Activated CD4-positive, alpha-beta T cell treated with anti-CD3 and anti-CD28 coated beads for 36 hours (primary cell): ENCODE results near the gene RFX7. TPM values are rescaled to one million over a fixed set of nuclear protein-coding genes. Genes with fewer than 3 reads are reported as not detected.
"Not testable (repeated sequence)": the region's sequence is repeated elsewhere in the genome, so short reads cannot be mapped to it uniquely, and the experiment has no call there.

Source experiments
- ATAC-seq: fragments of 200-7000 bp; cut with Tn5 transposase; one replicate; pipeline ENCODE4 v1.10.0; 2021; ENCODE audit warnings: mild to moderate bottlenecking, moderate library complexity
- CTCF ChIA-PET: fragments of 350-600 bp; sonication (Branson Sonifier 250); formaldehyde crosslinking; loops from one replicate; lab custom pipeline; 2021; ENCODE audit warnings: antibody characterized with exemption; lab: Charles Lee
- POLR2A ChIA-PET: fragments of 350-600 bp; sonication (Branson Sonifier 250); formaldehyde crosslinking; loops from one replicate; lab custom pipeline; 2021; ENCODE audit warnings: antibody characterized with exemption, inconsistent platforms; lab: Charles Lee
- DNase-seq: peaks from one replicate; pipeline ENCODE4 v3.0.0-alpha.2; 2020
- H3K27ac Mint-ChIP-seq: one replicate; pipeline ENCODE4 v1.8.0; 2021; ENCODE audit warnings: mixed read lengths
- H3K27me3 Mint-ChIP-seq: one replicate; pipeline ENCODE4 v1.8.0; 2021; ENCODE audit warnings: mixed read lengths
- H3K36me3 Mint-ChIP-seq: one replicate; pipeline ENCODE4 v1.8.0; 2021; ENCODE audit warnings: low read depth, mixed read lengths
- H3K4me1 Mint-ChIP-seq: one replicate; pipeline ENCODE4 v1.8.0; 2021; ENCODE audit warnings: mixed read lengths
- H3K4me3 Mint-ChIP-seq: one replicate; pipeline ENCODE4 v1.8.0; 2021; ENCODE audit warnings: mild to moderate bottlenecking, moderate library complexity, mixed read lengths
- H3K9me3 Mint-ChIP-seq: one replicate; pipeline ENCODE4 v1.8.0; 2021; ENCODE audit warnings: low read depth, mixed read lengths
- intact Hi-C, 2 experiments: fragments of 100-400 bp; cut with DNase I in 1 of 2; cut with micrococcal nuclease in 1 of 2; formaldehyde crosslinking; loops; one replicate each; pipeline versions ENCODE4 v1.14.2 to v1.15.1; 2022 to 2024; cut with DNase I, micrococcal nuclease
- total RNA-seq, 2 experiments: library from RNA; stranded (reverse); gene quantifications; one replicate each; pipeline ENCODE4 v1.2.3, GENCODE V29; 2021

The RFX7 gene
- total RNA-seq, result 10 to 100 TPM; 24.0 to 31.4 TPM

GRCh38 chr15:56243163-56244037 is at the start of gene RFX7:
TSS of gene RFX7 (minus strand) at chr15:56243879. CDS start at chr15:56243285, 594 bp downstream.
- intact Hi-C loops, result loop anchor here (2.0 to 10.0 kb wide), 7 partner anchors 36 to 641 kb away; partner anchors contain the start of genes NEDD4 (in 1 of the 2) and ZNF280D (in 1 of the 2)
- Mint-ChIP-seq H3K27ac (peak within 1 kb of the TSS; percentile 96), H3K4me1 (peaks cover 32% of the 10 kb centered on the region), H3K27me3 (no peaks in the 10 kb centered on the region), H3K9me3 (peaks cover 1% of the 10 kb centered on the region), H3K36me3 (peaks cover 7% of the 10 kb centered on the region), H3K4me3 (peak within 1 kb of the TSS; percentile 80)
- ATAC-seq, result peak; percentile 59
- CTCF ChIA-PET, result interaction anchor here (0.6 to 2.8 kb wide), 3 partner anchors 36 to 1050 kb away, joined by 3 to 8 read pairs (median 4); no protein-coding TSS in a partner anchor
- POLR2A ChIA-PET, result no interaction called here
- DNase-seq, result peak; percentile 84

GRCh38 chr15:56292546-56293316 is 49.1 kb upstream of the RFX7 start:
- no peak overlapping the region for H3K4me3 Mint-ChIP-seq
- CTCF ChIA-PET, result no interaction called here
- H3K4me1 Mint-ChIP-seq, result no peaks in the 10 kb centered on the region
- DNase-seq (no peak), ATAC-seq (no peak)
- no peaks in the 10 kb centered on the region for H3K27me3 Mint-ChIP-seq
- POLR2A ChIA-PET, result interaction anchor here (0.6 kb wide), 1 partner anchor 116 kb away, joined by 4 read pairs; no protein-coding TSS in a partner anchor
- no peaks in the 10 kb centered on the region for H3K36me3 Mint-ChIP-seq
- peaks cover 5% of the 10 kb centered on the region for H3K9me3 Mint-ChIP-seq
- intact Hi-C loops, result no loop called here
- no peak overlapping the region for H3K27ac Mint-ChIP-seq

GRCh38 chr15:56291741-56292140 is 48.1 kb upstream of the RFX7 start:
- Mint-ChIP-seq H3K27ac (no peak overlapping the region), H3K36me3 (no peaks in the 10 kb centered on the region), H3K4me1 (no peaks in the 10 kb centered on the region), H3K27me3 (no peaks in the 10 kb centered on the region), H3K9me3 (peaks cover 5% of the 10 kb centered on the region), H3K4me3 (no peak overlapping the region)
- intact Hi-C loops, result no loop called here
- ATAC-seq (no peak), DNase-seq (no peak)
- CTCF ChIA-PET, result no interaction called here
- POLR2A ChIA-PET, result no interaction called here

- H3K4me1 Mint-ChIP-seq, result no peaks in the 10 kb centered on the region
These were observed 42.5 kb upstream of the RFX7 start for GRCh38 chr15:56286213-56286612.

GRCh38 chr15:56281145-56281544 is 37.5 kb upstream of the RFX7 start:
- Mint-ChIP-seq H3K4me3 (no peak overlapping the region), H3K36me3 (peaks cover 5% of the 10 kb centered on the region), H3K27ac (no peak overlapping the region), H3K4me1 (no peaks in the 10 kb centered on the region), H3K27me3 (no peaks in the 10 kb centered on the region), H3K9me3 (peaks cover 12% of the 10 kb centered on the region)
- intact Hi-C loops, result no loop called here
- DNase-seq, result no peak
- ChIA-PET POLR2A (no interaction called here), CTCF (no interaction called here)
- ATAC-seq, result no peak

More at GRCh38 chr15:56286213-56286612, 42.5 kb upstream of the RFX7 start:
- Mint-ChIP-seq H3K27me3 (no peaks in the 10 kb centered on the region), H3K27ac (no peak overlapping the region), H3K36me3 (no peaks in the 10 kb centered on the region), H3K9me3 (peaks cover 5% of the 10 kb centered on the region), H3K4me3 (no peak overlapping the region)
- intact Hi-C loops, result no loop called here
- no peak for DNase-seq
- CTCF ChIA-PET, result no interaction called here
- POLR2A ChIA-PET, result no interaction called here
- no peak for ATAC-seq

GRCh38 chr15:56273724-56274123 is 30.0 kb upstream of the RFX7 start:
- H3K4me3 Mint-ChIP-seq, result no peak overlapping the region
- CTCF ChIA-PET, result no interaction called here
- peaks cover 31% of the 10 kb centered on the region for H3K9me3 Mint-ChIP-seq
- no peak for ATAC-seq
- peaks cover 6% of the 10 kb centered on the region for H3K36me3 Mint-ChIP-seq
- H3K27ac Mint-ChIP-seq, result no peak overlapping the region
- DNase-seq, result no peak
- no peaks in the 10 kb centered on the region for H3K4me1 Mint-ChIP-seq
- peaks cover 4% of the 10 kb centered on the region for H3K27me3 Mint-ChIP-seq
- POLR2A ChIA-PET, result no interaction called here
- intact Hi-C loops, result no loop called here

GRCh38 chr15:56272454-56272853 is 28.8 kb upstream of the RFX7 start:
- peaks cover 30% of the 10 kb centered on the region for H3K9me3 Mint-ChIP-seq
- ChIA-PET POLR2A (no interaction called here), CTCF (interaction anchor here (0.5 kb wide), 1 partner anchor 25 kb away, joined by 3 read pairs; no protein-coding TSS in a partner anchor)
- DNase-seq, result no peak
- ATAC-seq, result no peak
- peaks cover 3% of the 10 kb centered on the region for H3K36me3 Mint-ChIP-seq
- no peaks in the 10 kb centered on the region for H3K4me1 Mint-ChIP-seq
- intact Hi-C loops, result no loop called here
- H3K4me3 Mint-ChIP-seq, result no peak overlapping the region
- peaks cover 4% of the 10 kb centered on the region for H3K27me3 Mint-ChIP-seq
- H3K27ac Mint-ChIP-seq, result no peak overlapping the region

GRCh38 chr15:56266465-56266864 is 22.8 kb upstream of the RFX7 start:
- DNase-seq, H3K4me1 Mint-ChIP-seq, CTCF ChIA-PET, POLR2A ChIA-PET, ATAC-seq, H3K27ac Mint-ChIP-seq, H3K4me3 Mint-ChIP-seq, H3K27me3 Mint-ChIP-seq, intact Hi-C loops, H3K36me3 Mint-ChIP-seq: not testable (repeated sequence)
- peaks cover 12% of the 10 kb centered on the region for H3K9me3 Mint-ChIP-seq

- Mint-ChIP-seq H3K9me3 (peaks cover 4% of the 10 kb centered on the region), H3K36me3 (no peaks in the 10 kb centered on the region), H3K4me3 (no peak overlapping the region), H3K27me3 (peaks cover 5% of the 10 kb centered on the region), H3K27ac (no peak overlapping the region), H3K4me1 (no peaks in the 10 kb centered on the region)
- ChIA-PET CTCF (no interaction called here), POLR2A (no interaction called here)
- ATAC-seq (no peak), DNase-seq (no peak)
- intact Hi-C loops, result no loop called here
These were observed 18.3 kb upstream of the RFX7 start for GRCh38 chr15:56261854-56262509.

GRCh38 chr15:56257306-56257705 is 13.6 kb upstream of the RFX7 start:
- H3K4me3 Mint-ChIP-seq, ATAC-seq, POLR2A ChIA-PET, H3K9me3 Mint-ChIP-seq, DNase-seq, intact Hi-C loops, H3K4me1 Mint-ChIP-seq, CTCF ChIA-PET, H3K36me3 Mint-ChIP-seq, H3K27ac Mint-ChIP-seq: not testable (repeated sequence)
- peaks cover 26% of the 10 kb centered on the region for H3K27me3 Mint-ChIP-seq

GRCh38 chr15:56254265-56254664 is 10.6 kb upstream of the RFX7 start:
- intact Hi-C loops, result no loop called here
- Mint-ChIP-seq H3K27me3 (peaks cover 26% of the 10 kb centered on the region), H3K4me3 (no peak overlapping the region), H3K9me3 (peaks cover 4% of the 10 kb centered on the region), H3K27ac (no peak overlapping the region), H3K4me1 (no peaks in the 10 kb centered on the region), H3K36me3 (no peaks in the 10 kb centered on the region)
- CTCF ChIA-PET, result no interaction called here
- ATAC-seq, result no peak
- POLR2A ChIA-PET, result no interaction called here
- DNase-seq, result no peak
